Erythroblast (primary cell): Measurements from ENCODE around the gene ABLIM2.

Experiments used
- GATA1 ChIP-seq: IDR thresholded peaks from 2 replicates; pipeline ENCODE4 v1.6.1; 2011; ENCODE audit warnings: low read depth, mild to moderate bottlenecking, control low read depth, low read length, moderate library complexity
- POLR2A ChIP-seq: IDR thresholded peaks from 2 replicates; pipeline ENCODE4 v1.6.1; 2011; ENCODE audit warnings: mild to moderate bottlenecking, low read length

DNA sequence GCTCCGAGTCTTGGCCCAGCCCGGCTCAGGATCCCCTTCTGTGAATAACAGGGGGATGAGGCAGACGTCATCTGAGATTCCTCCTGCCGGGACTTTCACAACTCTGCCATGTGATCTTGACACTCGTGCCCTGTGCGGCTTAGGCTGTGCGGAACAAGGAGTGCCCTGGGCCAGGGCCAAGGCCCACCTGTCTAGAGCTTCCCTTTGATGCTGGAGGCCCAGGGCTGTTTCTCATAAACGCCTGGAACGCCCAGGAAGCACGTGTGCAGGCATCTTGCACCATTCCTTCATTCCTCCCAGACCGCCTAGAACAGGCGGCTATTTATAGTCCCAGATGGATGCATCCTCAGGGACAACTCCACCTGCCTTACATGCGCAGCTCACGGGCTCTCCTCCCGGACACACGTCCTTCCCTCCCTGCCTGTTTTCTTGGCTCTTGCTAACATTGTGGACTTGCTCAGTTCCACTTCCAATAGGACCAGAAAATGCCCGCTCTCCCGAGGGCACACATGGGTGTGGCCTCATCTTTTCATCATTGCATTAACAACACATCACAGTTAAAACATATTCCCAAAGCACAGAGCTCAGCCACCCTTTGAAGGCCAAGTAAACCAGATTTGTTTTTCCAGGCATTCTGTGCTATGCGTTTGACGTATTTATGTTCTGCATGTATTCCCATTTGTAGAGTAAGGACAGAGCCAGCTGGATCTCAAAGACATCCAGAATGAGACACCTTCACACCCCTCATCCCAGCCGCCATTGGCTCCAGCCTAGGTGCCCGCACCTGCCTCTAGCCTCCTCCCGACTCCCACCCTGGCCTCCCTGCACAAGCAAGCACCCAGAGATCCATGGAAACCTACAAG lies 57.2 kb downstream of the ABLIM2 start:
- no peak for TF ChIP-seq POLR2A
- no peak for TF ChIP-seq GATA1
